Stimulated activated CD4-positive, alpha-beta T cell treated with anti-CD3 and anti-CD28 coated beads, Interleukin-4, amount 100 ng/mL, for 1 hour (primary cell): ENCODE data around the gene TLCD5.

Source experiments
- DNase-seq: peaks from one replicate; pipeline ENCODE4 v3.0.0-alpha.2; 2020

TLCD5 gene

GRCh38 chr11:120324932-120325810, at the start of gene TLCD5:
TSS of gene TLCD5 (plus strand) at chr11:120325299. CDS start at chr11:120327442, 2,143 bp downstream.
- peak; percentile 43 for DNase-seq

GRCh38 chr11:120279502-120279901, 45.6 kb upstream of the TLCD5 start:
- no peak for DNase-seq

DNA sequence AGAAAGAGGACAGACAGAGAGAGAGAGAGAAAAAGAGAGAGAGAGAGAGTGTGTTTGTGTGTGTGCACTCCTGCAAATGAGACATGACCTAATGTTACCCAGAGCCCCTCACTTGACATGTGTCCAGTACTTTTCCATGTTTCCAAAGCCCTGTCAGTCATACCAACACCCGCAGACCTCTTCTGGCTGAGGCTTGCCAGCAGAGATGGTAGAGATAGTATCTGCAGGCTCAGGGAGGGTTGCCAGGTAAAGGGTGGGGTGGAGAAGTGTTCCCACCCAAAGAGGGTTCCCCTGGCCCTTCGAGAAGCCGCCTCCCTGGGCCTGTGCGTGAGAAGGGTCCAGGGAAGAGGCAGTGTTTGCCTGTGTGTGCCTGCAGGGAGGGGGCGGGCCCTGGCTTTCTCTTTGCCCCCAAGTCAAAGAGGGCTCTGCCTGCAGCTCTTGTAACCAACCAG, 44.5 kb upstream of the TLCD5 start:
- DNase-seq: no peak

- DNase-seq: no peak
These were observed 43.8 kb upstream of the TLCD5 start for GRCh38 chr11:120281143-120281795.

- DNase-seq: no peak
These were observed 42.0 kb upstream of the TLCD5 start for GRCh38 chr11:120283124-120283523.

DNA sequence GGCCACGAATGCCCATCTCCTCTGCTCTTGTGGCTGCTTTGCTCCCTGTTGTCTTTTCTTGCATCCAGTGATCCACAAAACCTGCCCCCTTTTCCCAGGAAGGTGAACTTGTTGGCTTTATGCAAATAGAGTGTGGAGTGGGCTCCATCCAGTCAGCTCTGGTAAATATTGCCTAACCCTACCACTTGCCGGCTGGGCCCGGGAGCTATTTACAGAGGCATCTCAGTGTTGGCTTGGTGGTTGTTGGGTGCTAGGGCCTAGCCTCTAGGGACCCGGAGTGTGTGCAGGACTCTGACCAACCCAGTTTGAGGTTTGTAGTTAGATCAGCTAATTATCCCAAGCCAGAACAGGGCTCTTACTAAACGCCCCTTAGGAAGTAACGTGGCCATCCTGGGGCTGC, 40.8 kb upstream of the TLCD5 start:
- DNase-seq: no peak

DNA sequence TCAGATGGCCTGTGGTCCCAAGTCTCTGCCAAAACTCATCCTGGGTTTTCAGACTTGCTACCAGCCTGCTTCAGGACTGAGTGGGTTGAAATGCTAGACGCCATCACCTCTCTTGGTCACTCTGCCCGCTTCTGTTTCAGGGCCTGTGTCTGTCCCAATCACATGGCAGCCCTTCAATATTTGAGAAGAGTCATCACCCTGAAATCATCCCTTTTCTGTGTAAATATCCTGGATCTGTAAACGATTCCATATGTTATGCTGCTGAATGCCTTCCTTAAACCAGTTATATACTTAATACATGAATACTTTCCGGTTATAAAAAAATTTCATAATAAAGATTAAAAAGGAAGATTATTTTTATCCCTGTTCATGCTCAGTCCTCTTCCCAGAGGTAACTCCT, 39.8 kb upstream of the TLCD5 start:
- DNase-seq: no peak

DNA sequence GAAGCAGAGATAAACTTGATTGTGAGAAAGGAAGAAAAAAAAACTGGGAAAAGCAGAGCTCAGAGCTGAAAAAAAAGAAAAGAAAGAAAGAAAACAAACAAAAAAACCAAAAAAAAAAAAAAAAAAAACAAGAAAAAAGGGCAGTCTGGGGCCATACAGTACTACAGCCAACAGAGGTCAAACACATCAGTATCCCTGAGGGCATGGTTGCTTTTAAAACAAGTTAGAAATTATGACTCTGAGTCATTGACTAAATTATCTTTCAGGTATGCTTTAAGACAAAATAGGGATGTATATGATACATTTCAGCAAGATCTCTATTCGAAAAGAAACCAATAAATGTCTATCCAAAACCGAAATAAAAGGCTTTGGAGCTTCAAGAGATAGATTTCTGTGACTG, 37.1 kb upstream of the TLCD5 start:
- DNase-seq: no peak

DNA sequence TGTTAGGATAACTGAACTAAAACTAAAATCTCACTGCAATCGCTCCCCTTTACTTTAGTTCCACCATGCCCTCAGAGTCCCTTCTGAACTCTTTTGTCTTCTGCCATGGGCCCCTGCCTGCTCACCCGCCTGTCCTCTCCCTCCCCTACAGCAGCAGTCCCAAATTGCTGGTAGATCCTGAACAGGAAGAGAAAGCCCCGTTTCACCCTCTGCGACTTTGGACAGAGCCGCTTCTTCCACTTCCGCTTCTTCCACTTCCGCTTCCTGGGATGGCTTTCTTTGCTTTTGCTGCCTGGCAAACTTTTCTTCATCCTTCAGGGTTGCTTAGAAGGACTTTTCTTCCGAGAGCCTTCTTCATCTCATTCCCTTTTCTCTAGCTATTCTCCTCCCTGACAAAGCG, 35.7 kb upstream of the TLCD5 start:
- no peak for DNase-seq

DNA sequence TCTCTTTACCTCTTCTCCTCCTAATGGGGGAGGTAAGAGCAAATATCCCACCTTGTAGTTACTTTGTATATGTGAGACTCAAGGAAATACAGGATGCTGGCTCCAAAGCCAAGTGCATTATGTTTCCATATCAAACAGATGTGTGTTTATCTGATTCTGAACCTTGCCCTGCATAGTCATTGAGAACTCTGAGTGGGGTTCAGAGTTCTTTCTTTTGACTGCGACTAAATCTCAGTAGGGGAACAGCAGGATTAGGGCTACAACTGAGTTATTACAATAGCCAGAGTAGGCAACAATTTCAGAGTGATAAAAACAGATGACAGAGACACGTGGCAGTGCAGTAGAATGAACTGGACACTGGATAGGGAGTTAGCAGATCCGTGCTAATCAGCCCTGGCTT, 34.1 kb upstream of the TLCD5 start:
- DNase-seq: no peak

DNA sequence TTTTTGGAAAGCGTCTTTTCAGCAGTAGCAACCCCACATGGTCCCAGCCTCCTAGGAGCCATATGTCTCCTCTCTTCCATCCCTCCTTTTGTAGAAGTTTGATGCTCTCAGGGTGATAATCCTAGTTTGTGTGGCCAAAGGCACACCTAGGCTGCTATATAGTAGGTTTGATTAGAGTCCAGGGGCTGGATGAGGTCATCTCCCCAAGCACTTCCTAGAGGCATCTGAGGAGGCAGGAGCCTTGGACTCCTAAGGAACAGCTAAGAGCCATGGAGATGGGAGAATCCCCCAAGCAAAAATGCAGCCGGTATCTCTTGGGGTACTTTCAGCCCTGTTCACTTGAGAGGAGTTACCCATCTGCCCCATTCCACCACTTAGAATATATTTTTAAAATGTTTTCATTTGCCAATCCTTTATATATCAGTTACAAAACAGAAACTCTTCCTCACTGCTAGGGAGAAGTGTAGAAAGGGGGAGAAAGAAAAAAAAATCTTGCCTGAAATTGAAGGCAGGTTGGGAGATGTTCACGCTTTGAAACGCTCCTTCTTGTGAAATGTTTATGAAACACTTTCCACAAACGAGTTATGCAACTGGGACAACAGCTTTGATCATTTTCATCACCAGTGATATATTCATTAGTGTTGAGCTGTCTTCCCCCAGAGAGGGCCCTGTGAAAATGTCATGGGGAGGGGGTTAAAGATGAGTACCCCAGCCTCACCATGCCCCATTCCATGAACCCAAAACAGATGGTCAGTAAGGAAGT, 31.9 kb upstream of the TLCD5 start:
- DNase-seq: no peak

DNA sequence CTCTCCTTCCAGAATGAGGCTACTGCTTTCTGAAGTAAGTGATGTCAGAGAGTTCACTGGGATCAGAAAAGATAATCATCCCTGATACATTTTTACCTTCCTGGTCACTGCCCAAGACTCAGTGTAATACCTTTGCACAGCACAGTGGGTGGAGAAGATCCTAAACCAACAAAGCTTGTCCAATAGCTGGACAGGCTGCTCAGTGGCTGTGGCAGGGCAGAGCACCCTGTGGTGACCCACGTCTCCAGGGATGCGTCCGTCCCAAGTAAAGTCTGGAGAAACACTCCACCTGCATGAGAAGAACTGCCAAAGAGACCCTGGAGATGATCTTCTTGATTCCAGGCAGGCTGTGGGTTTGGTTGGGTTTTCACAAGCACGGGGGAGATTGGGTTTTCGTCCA, 31.0 kb upstream of the TLCD5 start:
- DNase-seq: no peak

DNA sequence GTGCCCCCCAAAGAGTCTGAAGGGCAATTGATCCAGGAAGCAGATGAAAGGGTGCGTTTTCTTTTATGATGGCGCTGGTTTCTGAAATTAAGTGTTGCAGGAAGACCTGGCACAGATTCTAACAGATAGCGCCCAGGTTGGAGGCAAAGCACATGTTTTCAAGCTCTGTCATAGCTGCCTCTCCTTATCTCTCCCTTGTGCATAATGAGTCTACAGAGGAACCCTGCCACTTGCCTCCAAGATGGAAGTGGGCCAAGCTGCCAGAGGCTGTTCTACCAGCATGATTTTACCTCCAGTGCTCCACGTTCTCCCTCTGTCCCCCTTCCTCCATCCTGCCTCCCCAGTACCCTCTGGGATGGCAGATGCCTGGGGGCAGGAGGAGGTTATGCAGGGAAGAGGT, 30.0 kb upstream of the TLCD5 start:
- DNase-seq: no peak

- DNase-seq: no peak
These were observed 28.5 kb upstream of the TLCD5 start for GRCh38 chr11:120296554-120296953.

GRCh38 chr11:120298461-120298860, 26.6 kb upstream of the TLCD5 start:
- no peak for DNase-seq

- no peak for DNase-seq
These were observed 22.9 kb upstream of the TLCD5 start for GRCh38 chr11:120302001-120302805.

DNA sequence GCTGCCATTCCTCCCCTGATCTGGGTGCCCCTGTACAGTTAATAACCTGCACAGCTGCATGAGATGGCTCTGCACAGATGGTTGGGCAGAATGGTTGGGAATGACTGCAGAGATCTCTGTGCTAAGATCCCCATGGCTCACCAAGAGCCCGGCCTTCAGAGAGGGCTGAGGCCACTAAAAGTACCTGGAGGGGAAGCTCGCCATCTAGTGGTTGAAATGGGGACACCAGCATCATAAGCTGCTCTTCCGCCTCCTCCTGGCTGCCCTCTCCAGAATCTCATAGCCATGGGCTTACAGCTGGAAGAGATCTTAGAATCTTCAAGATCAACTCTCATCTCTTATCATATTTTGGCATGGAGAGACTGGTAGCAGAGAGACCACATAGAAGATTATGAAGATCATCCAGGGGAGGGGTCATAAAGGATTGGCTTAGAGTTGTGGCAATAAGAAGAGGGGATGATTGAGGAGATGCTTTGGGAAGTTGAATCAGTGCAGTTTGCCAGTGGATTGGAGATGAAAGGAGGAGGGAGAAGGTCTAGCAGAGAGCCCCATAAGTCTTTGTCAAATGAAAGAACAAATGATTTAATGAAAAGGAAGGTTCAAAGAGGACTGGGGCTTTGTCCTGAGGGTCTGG, 22.0 kb upstream of the TLCD5 start:
- DNase-seq: peak; percentile 41

DNA sequence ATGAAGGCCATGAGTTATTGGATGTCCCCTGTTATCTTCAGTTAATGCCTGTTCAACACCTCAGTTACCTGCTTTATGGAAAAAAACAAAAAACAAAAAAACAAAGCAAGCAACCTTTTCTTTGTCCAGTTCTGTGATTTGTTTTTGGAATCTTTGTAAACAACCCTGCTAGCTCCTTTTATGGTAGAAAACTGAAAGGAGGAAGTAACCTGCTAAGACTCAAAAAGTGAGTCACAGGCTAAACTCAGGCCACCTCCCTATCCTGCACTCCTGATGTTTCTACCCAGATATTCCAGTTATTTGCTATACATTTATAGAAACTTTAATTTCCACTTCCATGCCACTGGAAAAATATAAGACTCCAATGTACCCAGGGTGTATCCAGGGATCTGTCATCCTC, 20.6 kb upstream of the TLCD5 start:
- DNase-seq: no peak

DNA sequence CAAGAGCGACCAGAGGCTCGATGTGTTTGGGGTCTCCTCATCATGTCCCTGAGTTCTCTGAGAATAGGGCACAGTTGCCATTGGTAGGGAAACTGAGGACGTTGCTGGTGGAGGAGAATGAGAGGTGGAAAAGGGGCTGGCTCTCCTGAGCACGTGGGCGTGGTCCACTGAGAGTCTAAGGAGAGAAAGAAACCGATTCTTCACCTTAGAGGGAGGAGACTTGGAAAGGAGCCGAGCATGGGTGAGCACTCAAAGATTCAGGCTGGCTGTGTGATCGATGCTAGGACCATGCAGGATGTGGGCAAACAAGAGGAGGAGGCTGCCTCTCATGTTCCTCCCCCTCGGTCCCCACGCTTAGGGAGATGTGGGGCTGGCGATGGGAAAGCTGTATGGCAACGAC, 19.8 kb upstream of the TLCD5 start:
- DNase-seq: no peak

DNA sequence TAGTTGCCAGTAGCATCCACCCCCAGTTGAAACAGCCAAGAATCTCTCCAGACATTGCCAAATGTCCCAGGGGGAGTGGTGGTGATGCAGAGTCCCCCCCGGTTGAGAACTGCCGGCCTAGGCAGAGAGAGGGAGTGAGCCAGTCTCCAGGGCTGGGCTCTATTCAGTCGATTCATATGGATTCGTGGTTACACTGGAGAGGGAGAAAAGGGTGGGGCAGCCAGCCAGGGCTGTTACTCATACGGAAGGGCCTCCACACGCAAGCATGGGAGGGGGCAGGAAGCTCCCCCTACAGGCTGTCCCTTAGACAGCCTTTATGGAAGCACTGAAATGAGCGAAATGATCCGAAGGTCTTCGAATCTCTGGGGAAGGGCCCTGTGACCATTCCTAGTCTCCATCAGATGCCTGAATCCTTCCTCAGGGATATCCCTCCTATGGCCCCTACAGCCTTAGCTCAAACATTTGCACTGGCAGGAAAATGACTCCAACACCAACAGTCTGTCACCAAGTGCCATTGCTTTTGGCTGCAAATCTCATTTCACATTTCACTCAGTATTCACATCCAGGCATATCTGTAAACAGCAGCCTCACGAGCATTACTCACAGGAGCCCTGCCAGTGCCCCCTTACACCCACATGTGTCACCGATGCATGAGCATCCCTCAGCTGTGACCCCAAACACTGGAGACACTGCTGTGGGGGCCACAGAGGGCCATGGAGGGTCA, 18.4 kb upstream of the TLCD5 start:
- DNase-seq: no peak

- DNase-seq: no peak
These were observed 17.6 kb upstream of the TLCD5 start for GRCh38 chr11:120307476-120307875.

GRCh38 chr11:120308081-120308480, 17.0 kb upstream of the TLCD5 start:
- DNase-seq: no peak
